T-helper 2 cell (primary cell): ENCODE results near the gene TOGARAM1.

Experiments used
- DNase-seq, 5 experiments: peaks; one replicate each; pipeline versions ENCODE4 v3.0.0 to v3.0.0-alpha.2; 2012 to 2022

Gene TOGARAM1

GRCh38 chr14:45103806-45104205 lies 141.8 kb downstream of the TOGARAM1 start:
- no peak for DNase-seq

- DNase-seq, result no peak
These were observed 142.6 kb downstream of the TOGARAM1 start for GRCh38 chr14:45104561-45104960.

GRCh38 chr14:45112896-45113781 lies 151.1 kb downstream of the TOGARAM1 start:
- peak in 1 of 5 experiments; percentile 60 for DNase-seq

GRCh38 chr14:45114327-45114726 lies 152.3 kb downstream of the TOGARAM1 start:
- DNase-seq, result no peak

GRCh38 chr14:45118594-45118993 lies 156.6 kb downstream of the TOGARAM1 start:
- no peak for DNase-seq

- DNase-seq, result no peak
These were observed 158.1 kb downstream of the TOGARAM1 start for GRCh38 chr14:45120096-45120495.

GRCh38 chr14:45123271-45123670 lies 161.3 kb downstream of the TOGARAM1 start:
- DNase-seq, result no peak
